Activated T-helper 9 cell treated with anti-CD3 and anti-CD28 coated beads, Interleukin-2, amount 50 U/mL, for 16 hours (primary cell): ENCODE measurements around the gene GPAM.
A peak's percentile ranks its signal among the peaks of the same experiment; 100 is the strongest.
"Not testable (repeated sequence)": the region's sequence is repeated elsewhere in the genome, so short reads cannot be mapped to it uniquely, and the experiment has no call there.

Source experiments
- DNase-seq: peaks from one replicate; pipeline ENCODE4 v3.0.0-alpha.2; 2020; ENCODE audit warnings: low read depth

The GPAM gene

GRCh38 chr10:112183329-112184051, at the start of gene GPAM:
TSS of gene GPAM (minus strand) at chr10:112183765. CDS start at chr10:112181784, 1,981 bp downstream.
- DNase-seq = peak; percentile 98

- DNase-seq = no peak
These were observed 49.1 kb upstream of the GPAM start for GRCh38 chr10:112232670-112233069.

GRCh38 chr10:112231602-112232400, 48.2 kb upstream of the GPAM start:
- DNase-seq = no peak

GRCh38 chr10:112230325-112230988, 46.9 kb upstream of the GPAM start:
- no peak for DNase-seq

- no peak for DNase-seq
These were observed 46.3 kb upstream of the GPAM start for GRCh38 chr10:112229901-112230300.

GRCh38 chr10:112229096-112229495, 45.5 kb upstream of the GPAM start:
- DNase-seq = no peak

GRCh38 chr10:112228366-112229088, 45.0 kb upstream of the GPAM start:
- not testable (repeated sequence) for DNase-seq

GRCh38 chr10:112227331-112227987, 43.9 kb upstream of the GPAM start:
- no peak for DNase-seq

GRCh38 chr10:112226439-112227248, 43.1 kb upstream of the GPAM start:
- no peak for DNase-seq

- DNase-seq = no peak
These were observed 42.3 kb upstream of the GPAM start for GRCh38 chr10:112225771-112226438.

- DNase-seq = no peak
These were observed 41.5 kb upstream of the GPAM start for GRCh38 chr10:112224933-112225529.

GRCh38 chr10:112223725-112224124, 40.2 kb upstream of the GPAM start:
- no peak for DNase-seq

- DNase-seq = no peak
These were observed 39.2 kb upstream of the GPAM start for GRCh38 chr10:112222799-112223198.

- DNase-seq = no peak
These were observed 38.0 kb upstream of the GPAM start for GRCh38 chr10:112221545-112221944.

- no peak for DNase-seq
These were observed 35.4 kb upstream of the GPAM start for GRCh38 chr10:112218960-112219359.

GRCh38 chr10:112218036-112218390, 34.4 kb upstream of the GPAM start:
- no peak for DNase-seq

GRCh38 chr10:112217386-112218035, 33.9 kb upstream of the GPAM start:
- DNase-seq = no peak

GRCh38 chr10:112216966-112217365, 33.4 kb upstream of the GPAM start:
- no peak for DNase-seq

GRCh38 chr10:112216151-112216550, 32.6 kb upstream of the GPAM start:
- DNase-seq = no peak
